IMR-90 (cell line): ENCODE results near the gene HPN. TPM values are rescaled to one million over a fixed set of nuclear protein-coding genes. Genes with fewer than 3 reads are reported as not detected.

Source experiments
- ATAC-seq: fragments of 200-7000 bp; cut with Tn5 transposase; 2 replicates; pipeline ENCODE4 v1.9.1; 2020; ENCODE audit warnings: low read depth, mild to moderate bottlenecking, moderate library complexity
- BruUV-seq: library from RNA; stranded (reverse); fragments of 400-500 nt; replicated peaks from 2 replicates; lab custom pipeline; 2021; lab: Mats Ljungman, UMichigan
- CTCF ChIA-PET: fragments of 300-600 bp; formaldehyde crosslinking; extraction: SDS; loops from one replicate; lab custom pipeline; 2021; ENCODE audit warnings: antibody characterized with exemption; lab: Yijun Ruan, JAX
- POLR2A ChIA-PET: fragments of 300-600 bp; sonication (Branson Sonifier 250); formaldehyde crosslinking; loops from one replicate; lab custom pipeline; 2022; ENCODE audit warnings: antibody characterized with exemption; ENCODE audit not compliant: unreplicated experiment; lab: Charles Lee
- DNase-seq: peaks from one replicate; pipeline ENCODE4 v3.0.0; 2013
- H2AFZ ChIP-seq: replicated peaks from 2 replicates; pipeline ENCODE3; 2013; ENCODE audit warnings: low read length, mild to moderate bottlenecking; ENCODE audit not compliant: poor library complexity
- H2AK5ac ChIP-seq: 2 replicates; pipeline ENCODE4 v1.6.1; 2013; ENCODE audit warnings: low read depth, low read length, inconsistent platforms
- H2AK9ac ChIP-seq: replicated peaks from 2 replicates; pipeline ENCODE3; 2013; ENCODE audit warnings: mild to moderate bottlenecking, low read depth, low read length, moderate library complexity; ENCODE audit not compliant: poor library complexity
- H2BK120ac ChIP-seq: 2 replicates; pipeline ENCODE4 v1.6.1; 2013; ENCODE audit warnings: low read depth, low read length, inconsistent platforms
- H2BK15ac ChIP-seq: 3 replicates; pipeline ENCODE4 v1.6.1; 2013; ENCODE audit warnings: low read depth, low read length, inconsistent platforms
- H2BK20ac ChIP-seq: 2 replicates; pipeline ENCODE4 v1.6.1; 2013; ENCODE audit warnings: low read depth, mild to moderate bottlenecking, inconsistent platforms, low read length, moderate library complexity
- H2BK5ac ChIP-seq: 2 replicates; pipeline ENCODE4 v1.6.1; 2013; ENCODE audit warnings: mild to moderate bottlenecking, low read depth, low read length, inconsistent platforms; ENCODE audit not compliant: poor library complexity, severe bottlenecking
- H3K14ac ChIP-seq: replicated peaks from 2 replicates; pipeline ENCODE4 v1.6.1; 2013; ENCODE audit warnings: low read depth, low read length, inconsistent platforms
- H3K18ac ChIP-seq: 2 replicates; pipeline ENCODE4 v1.6.1; 2013; ENCODE audit warnings: low read depth, low read length, control low read depth
- H3K23ac ChIP-seq: 2 replicates; pipeline ENCODE4 v1.6.1; 2013; ENCODE audit warnings: low read depth, low read length, inconsistent platforms
- H3K27ac ChIP-seq: 2 replicates; pipeline ENCODE4 v1.5.1; 2013; ENCODE audit warnings: mild to moderate bottlenecking, control low read depth, low read length; ENCODE audit not compliant: insufficient read depth
- H3K27me3 ChIP-seq: 2 replicates; pipeline ENCODE4 v1.6.1; 2013; ENCODE audit warnings: low read length; ENCODE audit not compliant: control insufficient read depth, insufficient read depth
- H3K36me3 ChIP-seq: 2 replicates; pipeline ENCODE4 v1.6.1; 2013; ENCODE audit warnings: low read length, mixed read lengths; ENCODE audit not compliant: control insufficient read depth, insufficient read depth
- H3K4ac ChIP-seq: 2 replicates; pipeline ENCODE4 v1.6.1; 2013; ENCODE audit warnings: low read depth, low read length, inconsistent platforms
- H3K4me1 ChIP-seq: 2 replicates; pipeline ENCODE4 v1.6.1; 2013; ENCODE audit warnings: low read length, mixed read lengths; ENCODE audit not compliant: control insufficient read depth, insufficient read depth
- H3K4me2 ChIP-seq: 2 replicates; pipeline ENCODE4 v1.6.1; 2013; ENCODE audit warnings: low read depth, mild to moderate bottlenecking, control low read depth, low read length, moderate library complexity
- H3K4me3 ChIP-seq: 2 replicates; pipeline ENCODE4 v1.5.1; 2013; ENCODE audit warnings: low read depth, mild to moderate bottlenecking, control low read depth, low read length, moderate library complexity; ENCODE audit not compliant: insufficient read depth
- H3K56ac ChIP-seq: 2 replicates; pipeline ENCODE4 v1.6.1; 2013; ENCODE audit warnings: low read length, inconsistent platforms; ENCODE audit not compliant: insufficient read depth; ENCODE audit errors: extremely low read depth
- H3K79me1 ChIP-seq, 2 experiments: 2 replicates each; pipeline ENCODE4 v1.6.1; 2013; ENCODE audit warnings: low read length in 2 of 2, inconsistent platforms in 1 of 2, low read depth in 1 of 2
- H3K9ac ChIP-seq: 2 replicates; pipeline ENCODE4 v1.6.1; 2013; ENCODE audit warnings: low read depth, low read length, control low read depth
- H3K9me1 ChIP-seq: 2 replicates; pipeline ENCODE4 v1.6.1; 2013; ENCODE audit warnings: low read length, inconsistent platforms; ENCODE audit not compliant: insufficient read depth
- H3K9me3 ChIP-seq: 2 replicates; pipeline ENCODE4 v1.6.1; 2013; ENCODE audit warnings: low read length; ENCODE audit not compliant: control insufficient read depth, insufficient read depth
- H4K20me1 ChIP-seq: 2 replicates; pipeline ENCODE4 v1.6.1; 2013; ENCODE audit warnings: low read length, inconsistent platforms; ENCODE audit not compliant: insufficient read depth
- H4K5ac ChIP-seq: 2 replicates; pipeline ENCODE4 v1.6.1; 2013; ENCODE audit warnings: mild to moderate bottlenecking, low read depth, low read length, control low read depth
- H4K8ac ChIP-seq, 2 experiments: 2 replicates each; pipeline ENCODE4 v1.6.1; 2013; ENCODE audit warnings: low read depth in 2 of 2, low read length in 2 of 2, control low read depth in 1 of 2, inconsistent platforms in 1 of 2
- H4K91ac ChIP-seq: 2 replicates; pipeline ENCODE4 v1.6.1; 2013; ENCODE audit warnings: low read depth, low read length, inconsistent platforms; ENCODE audit not compliant: insufficient read depth
- BHLHE40 ChIP-seq: fragments of 150-350 bp; IDR thresholded peaks from 2 replicates; pipeline ENCODE4 v1.6.1; 2016; ENCODE audit warnings: mild to moderate bottlenecking, low read depth, low read length
- MXI1 ChIP-seq: IDR thresholded peaks from 2 replicates; pipeline ENCODE4 v1.6.1; 2012; ENCODE audit warnings: low read depth, mild to moderate bottlenecking, low read length, moderate library complexity, borderline replicate concordance
- NFE2L2 ChIP-seq: fragments of 150-350 bp; IDR thresholded peaks from 2 replicates; pipeline ENCODE4 v1.6.1; 2016; ENCODE audit warnings: low read depth, mild to moderate bottlenecking, low read length
- POLR2A ChIP-seq: IDR thresholded peaks from 2 replicates; pipeline ENCODE4 v1.6.1; 2012; ENCODE audit warnings: mild to moderate bottlenecking, low read depth, low read length
- RCOR1 ChIP-seq: IDR thresholded peaks from 2 replicates; pipeline ENCODE4 v1.6.1; 2012; ENCODE audit warnings: mild to moderate bottlenecking, low read length, improper control_type of control experiment; ENCODE audit not compliant: insufficient replicate concordance
- RFX5 ChIP-seq: IDR thresholded peaks from 2 replicates; pipeline ENCODE4 v1.8.0; 2012; ENCODE audit warnings: low read depth, mild to moderate bottlenecking, low read length, moderate library complexity
- WGBS, 2 experiments: methylation state at CpG; one replicate each; pipeline versions ENCODE4 v1.1.5 to v1.1.7; 2013; ENCODE audit warnings: missing lambda C conversion rate in 2 of 2; ENCODE audit not compliant: insufficient read length in 1 of 2; ENCODE audit errors: extremely low coverage in 2 of 2; 5-methylcytosine and 5-hydroxymethylcytosine counted together
- dilution Hi-C: fragments of 300-500 bp; cut with HindIII; formaldehyde crosslinking; loops from one replicate; pipeline ENCODE4 v1.14.3; 2018; ENCODE audit warnings: low sequenced_read_pairs; ENCODE audit not compliant: unreplicated experiment
- in situ Hi-C: fragments of 300-500 bp; cut with MboI; formaldehyde crosslinking; loops from 3 replicates; pipeline ENCODE4 v1.14.3; 2019; ENCODE audit warnings: low sequenced_read_pairs, inconsistent platforms, mixed read lengths
- intact Hi-C: fragments of 100-400 bp; cut with micrococcal nuclease; formaldehyde crosslinking; loops from 2 replicates; pipeline ENCODE4 v1.10.0; 2022
- polyA plus RNA-seq, 3 experiments: library from polyadenylated mRNA; depleted of rRNA; stranded (reverse); fragments of >200 nt; gene quantifications; 2 replicates each; pipeline ENCODE4 v1.2.3, GENCODE V29; 2012; ENCODE audit warnings: low replicate concordance in 1 of 3
- total RNA-seq: library from RNA; depleted of rRNA; stranded (reverse); fragments of >200 nt; gene quantifications from 2 replicates; pipeline ENCODE4 v1.2.3, GENCODE V29; 2012
- TF ChIP-seq, protein P1 (sequence below): conservative IDR thresholded peaks from 2 replicates; pipeline ENCODE4 v1.5.1; 2012; ENCODE audit warnings: mild to moderate bottlenecking, low read depth, low read length, improper control_type of control experiment

Gene HPN
- total and polyA plus RNA-seq, 2 of the 4 experiments (the other 2 are of a cell fraction) = not detected

DNA sequence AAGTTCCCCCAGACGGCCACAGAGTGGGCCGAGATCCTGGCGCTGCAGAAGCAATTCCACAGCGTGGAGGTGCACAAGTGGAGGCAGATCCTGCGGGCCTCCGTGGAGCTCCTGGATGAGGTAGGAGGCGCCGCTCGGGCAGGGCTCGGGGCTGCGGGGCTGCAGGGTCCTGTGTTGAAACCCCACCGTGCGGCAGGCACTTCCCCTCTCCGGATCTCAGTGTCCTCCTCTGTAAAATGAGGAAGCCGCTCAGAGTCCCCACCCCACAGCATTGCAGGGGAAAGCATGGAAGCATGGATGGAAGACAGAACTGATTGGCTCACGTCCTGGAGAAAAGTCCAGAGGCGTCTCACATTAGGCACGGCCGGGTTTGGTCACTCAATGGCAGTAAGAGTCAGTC lies 18.1 kb upstream of the HPN start:
- H3K36me3 ChIP-seq = peaks cover 80% of the 10 kb centered on the region
- no peak overlapping the region for H2AFZ ChIP-seq
- no peak overlapping the region for H3K27ac ChIP-seq
- BruUV-seq = no TSS peak
- no peak overlapping the region for H4K8ac ChIP-seq
- intact Hi-C loops = no loop called here
- H3K4me1 ChIP-seq = no peaks in the 10 kb centered on the region
- in situ Hi-C loops = no loop called here
- no peak overlapping the region for H4K91ac ChIP-seq
- H3K18ac ChIP-seq = no peak overlapping the region
- no peak for TF ChIP-seq RCOR1
- TF ChIP-seq MXI1 = no peak
- TF ChIP-seq POLR2A = no peak
- TF ChIP-seq NFE2L2 = no peak
- TF ChIP-seq BHLHE40 = no peak
- TF ChIP-seq, protein P1, sequence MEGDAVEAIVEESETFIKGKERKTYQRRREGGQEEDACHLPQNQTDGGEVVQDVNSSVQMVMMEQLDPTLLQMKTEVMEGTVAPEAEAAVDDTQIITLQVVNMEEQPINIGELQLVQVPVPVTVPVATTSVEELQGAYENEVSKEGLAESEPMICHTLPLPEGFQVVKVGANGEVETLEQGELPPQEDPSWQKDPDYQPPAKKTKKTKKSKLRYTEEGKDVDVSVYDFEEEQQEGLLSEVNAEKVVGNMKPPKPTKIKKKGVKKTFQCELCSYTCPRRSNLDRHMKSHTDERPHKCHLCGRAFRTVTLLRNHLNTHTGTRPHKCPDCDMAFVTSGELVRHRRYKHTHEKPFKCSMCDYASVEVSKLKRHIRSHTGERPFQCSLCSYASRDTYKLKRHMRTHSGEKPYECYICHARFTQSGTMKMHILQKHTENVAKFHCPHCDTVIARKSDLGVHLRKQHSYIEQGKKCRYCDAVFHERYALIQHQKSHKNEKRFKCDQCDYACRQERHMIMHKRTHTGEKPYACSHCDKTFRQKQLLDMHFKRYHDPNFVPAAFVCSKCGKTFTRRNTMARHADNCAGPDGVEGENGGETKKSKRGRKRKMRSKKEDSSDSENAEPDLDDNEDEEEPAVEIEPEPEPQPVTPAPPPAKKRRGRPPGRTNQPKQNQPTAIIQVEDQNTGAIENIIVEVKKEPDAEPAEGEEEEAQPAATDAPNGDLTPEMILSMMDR = no peak
- no peak for TF ChIP-seq RFX5
- H2BK120ac ChIP-seq = no peak overlapping the region
- no peak overlapping the region for H2BK20ac ChIP-seq
- DNase-seq (no peak), ATAC-seq (no peak)
- no peaks in the 10 kb centered on the region for H4K20me1 ChIP-seq
- H3K4me3 ChIP-seq = no peak overlapping the region
- H2AK9ac ChIP-seq = no peak overlapping the region
- no peak overlapping the region for H3K9ac ChIP-seq
- CTCF ChIA-PET = no interaction called here
- POLR2A ChIA-PET = no interaction called here
- no peak overlapping the region for H2BK15ac ChIP-seq
- no peak overlapping the region for H2BK5ac ChIP-seq
- no peak overlapping the region for H3K4ac ChIP-seq
- no peaks in the 10 kb centered on the region for H3K27me3 ChIP-seq
- 91% methylated on average over 6 of the region's 19 CpGs; no CpG with 5 or more reads in 1 of the 2 experiments for whole genome bisulfite sequencing, 2 experiments
- H3K4me2 ChIP-seq = no peak overlapping the region
- H3K14ac ChIP-seq = no peak overlapping the region
- H3K79me1 ChIP-seq = no peaks in the 10 kb centered on the region
- no peak overlapping the region for H3K56ac ChIP-seq
- no peak overlapping the region for H4K5ac ChIP-seq
- no peak overlapping the region for H2AK5ac ChIP-seq
- dilution Hi-C loops = no loop called here
- no peaks in the 10 kb centered on the region for H3K9me3 ChIP-seq
- no peaks in the 10 kb centered on the region for H3K9me1 ChIP-seq
- no peak overlapping the region for H3K23ac ChIP-seq
